ENCODE measurements around the gene MYO1H.

DNA sequence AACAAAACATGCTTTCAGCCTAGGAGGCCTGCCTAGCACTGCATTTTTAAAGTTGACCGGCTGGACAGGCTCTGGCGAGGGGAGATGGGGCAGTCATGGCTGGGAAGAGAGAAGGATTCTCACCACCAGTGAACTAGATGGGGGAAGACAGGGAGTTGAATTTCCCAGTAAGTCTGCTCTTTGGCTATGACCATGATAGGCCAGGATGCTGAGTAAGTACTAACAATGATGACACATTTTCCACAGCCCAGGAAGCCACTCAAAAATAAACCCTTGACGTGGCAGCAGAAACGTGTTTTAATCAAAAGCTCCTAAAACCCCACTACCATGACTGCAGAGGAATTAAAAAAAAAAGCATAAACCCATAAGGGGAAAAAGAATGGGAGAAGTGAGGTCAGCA, 110.4 kb downstream of the MYO1H start:
- peak in 1 of 2 donors; percentile 18 for TF ChIP-seq POLR2AphosphoS5 (IDR thresholded peaks at IDR 0.05)
- TF ChIP-seq, protein P1, sequence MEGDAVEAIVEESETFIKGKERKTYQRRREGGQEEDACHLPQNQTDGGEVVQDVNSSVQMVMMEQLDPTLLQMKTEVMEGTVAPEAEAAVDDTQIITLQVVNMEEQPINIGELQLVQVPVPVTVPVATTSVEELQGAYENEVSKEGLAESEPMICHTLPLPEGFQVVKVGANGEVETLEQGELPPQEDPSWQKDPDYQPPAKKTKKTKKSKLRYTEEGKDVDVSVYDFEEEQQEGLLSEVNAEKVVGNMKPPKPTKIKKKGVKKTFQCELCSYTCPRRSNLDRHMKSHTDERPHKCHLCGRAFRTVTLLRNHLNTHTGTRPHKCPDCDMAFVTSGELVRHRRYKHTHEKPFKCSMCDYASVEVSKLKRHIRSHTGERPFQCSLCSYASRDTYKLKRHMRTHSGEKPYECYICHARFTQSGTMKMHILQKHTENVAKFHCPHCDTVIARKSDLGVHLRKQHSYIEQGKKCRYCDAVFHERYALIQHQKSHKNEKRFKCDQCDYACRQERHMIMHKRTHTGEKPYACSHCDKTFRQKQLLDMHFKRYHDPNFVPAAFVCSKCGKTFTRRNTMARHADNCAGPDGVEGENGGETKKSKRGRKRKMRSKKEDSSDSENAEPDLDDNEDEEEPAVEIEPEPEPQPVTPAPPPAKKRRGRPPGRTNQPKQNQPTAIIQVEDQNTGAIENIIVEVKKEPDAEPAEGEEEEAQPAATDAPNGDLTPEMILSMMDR (IDR thresholded peaks at IDR 0.05), result no peak
